DOHH2 (cell line): ENCODE data around the gene MARS1.
A peak's percentile ranks its signal among the peaks of the same experiment; 100 is the strongest.

Experiments
- H3F3A ChIP-seq: fragments of 200-600 bp; sonication (generic), shearing (Covaris generic); 2 replicates; pipeline ENCODE4 v1.6.0; 2016; ENCODE audit warnings: antibody characterized with exemption, mild to moderate bottlenecking; ENCODE audit not compliant: control insufficient read depth, insufficient read depth
- H3K27ac ChIP-seq: fragments of 200-600 bp; sonication (generic); 2 replicates; pipeline ENCODE4 v1.5.1; 2014; ENCODE audit warnings: low read depth, mild to moderate bottlenecking, low read length, moderate library complexity
- H3K27me3 ChIP-seq: fragments of 200-600 bp; sonication (generic); 2 replicates; pipeline ENCODE4 v1.6.1; 2014; ENCODE audit warnings: mild to moderate bottlenecking, low read length, mixed read lengths; ENCODE audit not compliant: control insufficient read depth
- H3K36me3 ChIP-seq: fragments of 200-600 bp; sonication (generic); 2 replicates; pipeline ENCODE4 v1.6.1; 2014; ENCODE audit warnings: mild to moderate bottlenecking, low read length, moderate library complexity, mixed read lengths; ENCODE audit not compliant: control insufficient read depth
- H3K4me1 ChIP-seq: fragments of 200-600 bp; sonication (generic); 2 replicates; pipeline ENCODE4 v1.6.1; 2014; ENCODE audit warnings: mild to moderate bottlenecking, low read length, mixed read lengths; ENCODE audit not compliant: control insufficient read depth
- H3K4me2 ChIP-seq: fragments of 200-600 bp; sonication (generic); 2 replicates; pipeline ENCODE4 v1.6.0; 2014; ENCODE audit warnings: mild to moderate bottlenecking, low read length, moderate library complexity
- H3K4me3 ChIP-seq: fragments of 200-600 bp; sonication (generic); 2 replicates; pipeline ENCODE4 v1.5.1; 2014; ENCODE audit warnings: mild to moderate bottlenecking, low read length, mixed read lengths
- H3K79me2 ChIP-seq: fragments of 200-600 bp; sonication (generic); 2 replicates; pipeline ENCODE4 v1.6.1; 2014; ENCODE audit warnings: mild to moderate bottlenecking, low read length, mixed read lengths; ENCODE audit not compliant: control insufficient read depth
- H3K9me2 ChIP-seq: fragments of 200-600 bp; sonication (generic); replicated peaks from 2 replicates; pipeline ENCODE4 v1.6.1; 2014; ENCODE audit warnings: mild to moderate bottlenecking, low read length, mixed read lengths; ENCODE audit not compliant: control insufficient read depth
- H3K9me3 ChIP-seq: fragments of 200-600 bp; sonication (generic); 2 replicates; pipeline ENCODE4 v1.6.1; 2014; ENCODE audit warnings: antibody characterized with exemption, low read length, mixed read lengths; ENCODE audit not compliant: control insufficient read depth, insufficient read depth
- H4K20me1 ChIP-seq: fragments of 200-600 bp; sonication (generic); 2 replicates; pipeline ENCODE4 v1.6.0; 2014; ENCODE audit warnings: low read depth, mild to moderate bottlenecking, antibody characterized with exemption, low read length, moderate library complexity; ENCODE audit not compliant: control insufficient read depth, insufficient read depth
- EZH2phosphoT487 ChIP-seq: fragments of 200-600 bp; sonication (generic); IDR thresholded peaks from 2 replicates; pipeline ENCODE4 v1.6.1; 2017; ENCODE audit warnings: borderline replicate concordance, mild to moderate bottlenecking, antibody characterized with exemption, low read length, moderate library complexity, mixed read lengths
- TF ChIP-seq, protein P1 (sequence below): fragments of 200-600 bp; sonication (generic); IDR thresholded peaks from one replicate; pipeline ENCODE4 v1.5.1; 2014; ENCODE audit warnings: antibody characterized with exemption, mild to moderate bottlenecking, low read depth, low read length; ENCODE audit not compliant: poor library complexity, severe bottlenecking

Gene MARS1

GRCh38 chr12:57483466-57483865 lies 4.4 kb upstream of the MARS1 start:
- Histone ChIP-seq H3K4me2 (peak overlapping the region; percentile 35), H3K27ac (0 out of 2 replicates have a peak overlapping the region, but pooled peaks have one; percentile 3), H3K9me3 (no peaks in the 10 kb centered on the region), H4K20me1 (no peaks in the 10 kb centered on the region), H3K27me3 (no peaks in the 10 kb centered on the region), H3K9me2 (no peaks in the 10 kb centered on the region), H3K4me1 (peaks cover 47% of the 10 kb centered on the region), H3K36me3 (peaks cover 6% of the 10 kb centered on the region), H3K79me2 (peaks cover 10% of the 10 kb centered on the region), H3K4me3 (no peak overlapping the region), H3F3A (peaks cover 20% of the 10 kb centered on the region)
- no peak for TF ChIP-seq EZH2phosphoT487
- TF ChIP-seq, protein P1, sequence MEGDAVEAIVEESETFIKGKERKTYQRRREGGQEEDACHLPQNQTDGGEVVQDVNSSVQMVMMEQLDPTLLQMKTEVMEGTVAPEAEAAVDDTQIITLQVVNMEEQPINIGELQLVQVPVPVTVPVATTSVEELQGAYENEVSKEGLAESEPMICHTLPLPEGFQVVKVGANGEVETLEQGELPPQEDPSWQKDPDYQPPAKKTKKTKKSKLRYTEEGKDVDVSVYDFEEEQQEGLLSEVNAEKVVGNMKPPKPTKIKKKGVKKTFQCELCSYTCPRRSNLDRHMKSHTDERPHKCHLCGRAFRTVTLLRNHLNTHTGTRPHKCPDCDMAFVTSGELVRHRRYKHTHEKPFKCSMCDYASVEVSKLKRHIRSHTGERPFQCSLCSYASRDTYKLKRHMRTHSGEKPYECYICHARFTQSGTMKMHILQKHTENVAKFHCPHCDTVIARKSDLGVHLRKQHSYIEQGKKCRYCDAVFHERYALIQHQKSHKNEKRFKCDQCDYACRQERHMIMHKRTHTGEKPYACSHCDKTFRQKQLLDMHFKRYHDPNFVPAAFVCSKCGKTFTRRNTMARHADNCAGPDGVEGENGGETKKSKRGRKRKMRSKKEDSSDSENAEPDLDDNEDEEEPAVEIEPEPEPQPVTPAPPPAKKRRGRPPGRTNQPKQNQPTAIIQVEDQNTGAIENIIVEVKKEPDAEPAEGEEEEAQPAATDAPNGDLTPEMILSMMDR, result no peak

DNA sequence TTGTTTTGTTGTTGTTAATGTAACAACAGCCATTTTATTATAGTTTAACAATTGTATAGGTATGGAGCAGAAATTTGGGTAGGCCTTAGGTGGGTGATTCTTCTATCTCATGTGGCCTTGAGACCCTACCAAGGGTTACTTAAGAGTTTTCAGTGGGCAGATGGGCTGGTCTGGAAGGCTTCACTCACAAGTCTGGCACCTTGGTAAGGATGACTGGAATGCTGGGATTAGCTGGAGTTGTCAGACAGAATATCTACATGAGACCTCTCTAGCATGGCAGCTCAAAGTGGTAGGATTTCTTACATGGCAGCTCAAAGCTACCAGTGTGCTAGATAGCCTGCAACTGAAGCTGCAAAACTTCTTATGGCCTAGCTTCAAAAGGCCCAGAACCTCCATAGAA lies 2.2 kb upstream of the MARS1 start:
- Histone ChIP-seq H3K27me3 (no peaks in the 10 kb centered on the region), H4K20me1 (no peaks in the 10 kb centered on the region), H3K27ac (no peak overlapping the region), H3K9me3 (no peaks in the 10 kb centered on the region), H3K36me3 (peaks cover 28% of the 10 kb centered on the region), H3K9me2 (no peaks in the 10 kb centered on the region), H3K4me2 (no peak overlapping the region), H3F3A (peaks cover 5% of the 10 kb centered on the region; the same call in 1 of the 2 replicates), H3K79me2 (peaks cover 28% of the 10 kb centered on the region), H3K4me3 (no peak overlapping the region), H3K4me1 (peaks cover 37% of the 10 kb centered on the region)
- TF ChIP-seq, protein P1, result no peak
- TF ChIP-seq EZH2phosphoT487, result no peak

GRCh38 chr12:57487055-57487596 lies 742 bp upstream of the MARS1 start:
- H3K27ac ChIP-seq, result no peak overlapping the region
- peaks cover 41% of the 10 kb centered on the region for H3K36me3 ChIP-seq
- H3F3A ChIP-seq, result 0 out of 2 replicates have a peak, but pooled peaks cover 2% of the 10 kb centered on the region
- H3K4me2 ChIP-seq, result peak overlapping the region; percentile 44
- peaks cover 30% of the 10 kb centered on the region for H3K4me1 ChIP-seq
- no peaks in the 10 kb centered on the region for H3K9me3 ChIP-seq
- H3K79me2 ChIP-seq, result peaks cover 37% of the 10 kb centered on the region
- no peaks in the 10 kb centered on the region for H3K27me3 ChIP-seq
- peak overlapping the region; percentile 87 for H3K4me3 ChIP-seq
- no peaks in the 10 kb centered on the region for H4K20me1 ChIP-seq
- no peak for TF ChIP-seq EZH2phosphoT487
- TF ChIP-seq, protein P1, result no peak
- H3K9me2 ChIP-seq, result no peaks in the 10 kb centered on the region
